GM13976 (cell line): Measurements from ENCODE around the gene ELK4.

Source experiments
- DNase-seq: peaks from one replicate; pipeline ENCODE4 v3.0.0; 2012; ENCODE audit warnings: low spot score
- CTCF ChIP-seq: IDR thresholded peaks from 2 replicates; pipeline ENCODE4 v1.5.1; 2012; ENCODE audit warnings: borderline replicate concordance, mild to moderate bottlenecking; ENCODE audit not compliant: insufficient read depth; ENCODE audit errors: extremely low read depth, missing control alignments, control extremely low read depth
- in situ Hi-C: fragments of 300-500 bp; cut with MboI; formaldehyde crosslinking; loops from one replicate; pipeline ENCODE4 v1.12.0; 2022; ENCODE audit warnings: low sequenced_read_pairs, mixed read lengths, inconsistent platforms; ENCODE audit not compliant: unreplicated experiment

Gene ELK4

GRCh38 chr1:205589046-205589445 lies 42.8 kb downstream of the ELK4 start:
- no peak for DNase-seq
- in situ Hi-C loops, result loop anchor here (5.0 kb wide), 1 partner anchor 43 kb away; the partner anchor contains the start of gene ELK4
- TF ChIP-seq CTCF, result no peak

- DNase-seq, result no peak
Observed at GRCh38 chr1:205588636-205589035, 43.2 kb downstream of the ELK4 start.

GRCh38 chr1:205587581-205587980 lies 44.2 kb downstream of the ELK4 start:
- no peak for DNase-seq
- in situ Hi-C loops, result loop anchor here (5.0 kb wide), 1 partner anchor 45 kb away; the partner anchor contains the start of gene ELK4
- no peak for TF ChIP-seq CTCF

More at GRCh38 chr1:205588636-205589035, 43.2 kb downstream of the ELK4 start:
- in situ Hi-C loops, result loop anchor here (5.0 kb wide), 1 partner anchor 44 kb away; the partner anchor contains the start of gene ELK4
- TF ChIP-seq CTCF, result peak; percentile 45

- in situ Hi-C loops, result loop anchor here (5.0 kb wide), 1 partner anchor 46 kb away; the partner anchor contains the start of gene ELK4
- DNase-seq, result no peak
- no peak for TF ChIP-seq CTCF
Observed at GRCh38 chr1:205585835-205586785, 45.7 kb downstream of the ELK4 start.

GRCh38 chr1:205585169-205585834 lies 46.5 kb downstream of the ELK4 start:
- no peak for DNase-seq
- in situ Hi-C loops, result loop anchor here (5.0 kb wide), 1 partner anchor 47 kb away; the partner anchor contains the start of gene ELK4
- TF ChIP-seq CTCF, result no peak

- in situ Hi-C loops, result loop anchor here (5.0 kb wide), 1 partner anchor 48 kb away; the partner anchor contains the start of gene ELK4
- TF ChIP-seq CTCF, result no peak
- no peak for DNase-seq
Observed at GRCh38 chr1:205584732-205585131, 47.1 kb downstream of the ELK4 start.
